GM21737 (cell line): ENCODE results near the gene CCDC27.
"Not testable (repeated sequence)": the region's sequence is repeated elsewhere in the genome, so short reads cannot be mapped to it uniquely, and the experiment has no call there.

Experiments used
- ATAC-seq: cut with Tn5 transposase; IDR thresholded peaks from one replicate; pipeline ENCODE4 v1.9.1; 2021; ENCODE audit warnings: mild to moderate bottlenecking, moderate library complexity; ENCODE audit not compliant: unreplicated experiment

CCDC27 gene

GRCh38 chr1:3735027-3735681 lies 17.1 kb upstream of the CCDC27 start:
- ATAC-seq = no peak

- no peak for ATAC-seq
Measured at GRCh38 chr1:3735688-3736087, 16.6 kb upstream of the CCDC27 start.

- no peak for ATAC-seq
Measured at GRCh38 chr1:3736131-3736561, 16.1 kb upstream of the CCDC27 start.

- ATAC-seq = no peak
Measured at GRCh38 chr1:3736708-3737107, 15.5 kb upstream of the CCDC27 start.

- no peak for ATAC-seq
Measured at GRCh38 chr1:3738943-3739342, 13.3 kb upstream of the CCDC27 start.

- ATAC-seq = no peak
Measured at GRCh38 chr1:3740042-3740441, 12.2 kb upstream of the CCDC27 start.

GRCh38 chr1:3740752-3741151 lies 11.5 kb upstream of the CCDC27 start:
- no peak for ATAC-seq

DNA sequence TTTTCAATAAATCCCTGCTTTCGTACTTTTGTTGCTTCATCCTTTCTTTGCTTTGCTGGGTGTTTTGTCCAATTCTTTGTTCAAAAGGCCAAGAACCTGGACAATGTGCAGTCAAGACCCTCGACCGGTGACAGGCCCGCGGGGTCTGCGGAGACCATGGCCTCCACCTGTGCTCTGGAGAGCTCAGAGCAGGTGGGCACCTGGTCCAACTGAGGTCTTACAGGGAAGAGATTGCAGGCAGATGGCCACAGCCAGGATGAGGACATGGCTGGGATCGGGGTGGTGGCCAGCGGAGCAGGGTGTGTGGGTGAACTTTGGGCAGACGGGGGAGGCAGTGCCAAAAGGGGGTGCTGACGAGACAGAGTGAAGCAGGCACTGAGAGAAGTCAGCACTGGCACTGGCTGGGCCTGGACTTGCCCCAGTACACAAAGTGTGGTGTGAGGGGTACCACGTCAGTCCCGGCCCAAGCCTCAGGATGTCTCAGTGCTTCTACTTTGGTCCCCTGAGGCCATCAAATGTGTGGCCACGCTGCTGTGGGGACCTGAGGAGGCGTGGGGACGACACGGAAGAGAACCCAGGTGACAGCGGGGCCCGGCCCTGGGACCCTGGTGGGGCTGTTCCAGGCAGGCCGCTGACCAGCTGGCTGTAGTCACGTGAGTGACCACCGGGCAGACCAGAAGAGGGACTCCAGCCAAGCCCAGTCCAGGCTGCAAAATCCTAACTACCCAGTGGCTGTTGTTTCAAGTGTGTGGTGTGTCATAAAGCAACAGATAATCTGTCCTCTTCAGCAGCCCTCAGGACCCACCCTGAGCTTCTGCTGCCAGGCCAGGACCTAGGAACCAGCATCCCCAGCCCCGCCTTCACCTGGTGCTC lies 10.4 kb upstream of the CCDC27 start:
- ATAC-seq = no peak

DNA sequence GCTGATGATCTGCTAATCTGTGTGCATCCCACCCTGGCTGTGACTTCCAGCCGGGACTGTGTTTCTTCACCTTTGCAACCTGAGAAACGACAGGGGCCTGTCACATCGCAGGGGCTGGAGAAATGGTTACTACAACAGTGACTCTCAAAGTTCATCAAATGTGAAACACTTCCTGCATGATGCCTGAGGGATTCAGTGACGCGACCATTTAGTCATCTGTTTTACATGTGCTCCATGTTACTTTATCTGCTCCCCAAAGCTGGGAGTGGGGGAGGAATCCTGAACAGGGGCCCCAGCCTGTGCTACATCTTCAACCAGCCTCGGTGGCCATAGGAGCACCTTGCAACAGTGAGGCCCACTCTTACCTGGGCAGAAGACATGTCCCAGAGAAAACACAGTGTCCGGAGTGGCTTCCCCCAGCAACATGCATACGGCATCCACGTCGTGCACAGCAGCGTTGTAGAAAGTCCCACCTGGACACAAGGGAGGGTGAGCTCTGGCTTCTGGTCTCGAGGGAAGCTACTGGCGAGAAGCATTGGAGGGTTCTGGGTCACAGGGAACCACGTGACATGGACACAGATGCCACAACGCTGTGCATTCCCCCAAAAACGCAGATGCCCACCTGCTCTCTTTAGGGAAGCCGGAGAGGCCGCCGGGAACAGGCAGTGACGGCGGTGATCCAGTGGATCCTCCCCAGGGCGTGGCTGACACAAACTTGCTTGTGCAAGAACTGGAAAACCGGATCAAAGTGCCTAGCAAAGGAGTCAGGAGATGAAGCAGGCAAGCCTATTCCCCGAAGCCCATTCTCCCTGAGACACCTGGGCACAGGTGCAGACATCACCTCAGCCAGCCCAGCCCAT lies 9.6 kb upstream of the CCDC27 start:
- no peak for ATAC-seq

DNA sequence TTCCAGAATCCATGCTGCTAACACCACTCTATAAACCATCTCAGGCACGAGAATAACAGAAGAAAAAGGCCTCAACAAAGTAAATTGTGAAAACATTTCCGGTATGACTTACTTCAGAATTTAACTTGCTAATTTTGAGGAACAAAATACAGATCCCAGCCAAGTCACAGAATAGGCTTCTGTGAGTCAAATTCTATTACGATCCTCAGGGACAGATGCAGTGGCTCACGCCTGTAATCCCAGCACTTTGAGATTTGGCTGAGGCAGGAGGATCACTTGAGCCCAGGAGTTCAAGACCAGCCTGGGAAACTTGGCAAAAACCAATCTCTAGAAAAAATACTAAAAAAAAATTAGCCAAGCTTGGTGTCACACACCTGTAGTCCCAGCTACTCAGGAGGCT lies 8.8 kb upstream of the CCDC27 start:
- no peak for ATAC-seq

DNA sequence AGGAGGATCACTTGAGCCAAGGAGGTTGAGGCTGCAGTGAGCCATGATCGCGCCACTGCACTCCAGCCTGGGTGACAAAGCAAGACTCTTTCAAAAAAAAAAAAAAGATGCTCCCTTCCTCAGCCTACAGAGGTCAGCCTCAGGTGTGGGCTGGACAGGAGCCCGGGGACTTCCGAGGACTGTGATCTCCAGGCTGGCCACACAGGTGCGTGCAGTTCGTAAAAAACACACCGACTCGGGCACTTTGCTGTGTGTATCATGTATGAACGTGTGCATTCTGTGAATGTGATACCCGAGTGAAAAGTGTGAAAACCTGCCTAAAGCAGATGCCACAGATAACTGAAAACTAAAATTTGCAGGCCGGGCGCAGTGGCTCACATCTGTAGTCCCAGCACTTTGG lies 8.4 kb upstream of the CCDC27 start:
- ATAC-seq = no peak

DNA sequence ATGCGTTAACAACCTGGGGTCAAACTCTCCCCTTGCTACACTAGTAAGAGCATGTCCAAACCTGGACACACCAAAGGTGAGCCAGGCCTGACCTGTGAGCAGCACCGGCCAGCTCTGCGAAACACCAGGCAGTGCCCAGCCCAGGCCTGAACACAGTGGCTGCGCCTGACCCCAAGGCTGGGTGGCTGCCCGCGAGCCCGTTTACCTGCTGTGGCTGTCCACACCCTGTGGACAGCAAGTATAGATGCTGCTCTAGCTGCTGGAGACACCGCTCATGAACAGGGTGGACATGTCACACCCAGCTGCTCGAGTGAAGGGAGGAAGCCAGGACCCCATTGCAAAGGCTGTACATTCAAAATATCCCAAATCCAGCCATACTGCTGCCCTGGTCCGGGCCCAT lies 7.6 kb upstream of the CCDC27 start:
- ATAC-seq = no peak

DNA sequence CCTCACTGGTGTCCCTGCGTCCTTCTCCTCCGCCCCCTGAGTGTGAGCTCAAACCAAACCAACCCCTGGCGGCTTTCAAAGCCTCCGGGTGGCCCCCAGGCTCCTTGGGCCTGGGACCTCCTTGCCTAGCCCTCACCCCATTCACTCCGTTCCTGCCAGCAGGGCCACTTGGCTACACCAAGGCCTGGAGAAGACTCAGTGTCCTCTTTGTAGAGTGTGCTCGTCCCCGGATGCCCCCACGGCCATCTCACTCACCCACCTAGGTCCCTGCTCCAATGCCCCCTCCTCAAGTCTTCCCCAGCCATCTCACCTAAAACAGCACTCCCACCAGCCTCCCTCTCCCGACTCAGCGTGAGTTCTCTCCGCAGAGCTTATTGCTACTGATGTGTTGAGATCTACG lies 7.2 kb upstream of the CCDC27 start:
- ATAC-seq = no peak

DNA sequence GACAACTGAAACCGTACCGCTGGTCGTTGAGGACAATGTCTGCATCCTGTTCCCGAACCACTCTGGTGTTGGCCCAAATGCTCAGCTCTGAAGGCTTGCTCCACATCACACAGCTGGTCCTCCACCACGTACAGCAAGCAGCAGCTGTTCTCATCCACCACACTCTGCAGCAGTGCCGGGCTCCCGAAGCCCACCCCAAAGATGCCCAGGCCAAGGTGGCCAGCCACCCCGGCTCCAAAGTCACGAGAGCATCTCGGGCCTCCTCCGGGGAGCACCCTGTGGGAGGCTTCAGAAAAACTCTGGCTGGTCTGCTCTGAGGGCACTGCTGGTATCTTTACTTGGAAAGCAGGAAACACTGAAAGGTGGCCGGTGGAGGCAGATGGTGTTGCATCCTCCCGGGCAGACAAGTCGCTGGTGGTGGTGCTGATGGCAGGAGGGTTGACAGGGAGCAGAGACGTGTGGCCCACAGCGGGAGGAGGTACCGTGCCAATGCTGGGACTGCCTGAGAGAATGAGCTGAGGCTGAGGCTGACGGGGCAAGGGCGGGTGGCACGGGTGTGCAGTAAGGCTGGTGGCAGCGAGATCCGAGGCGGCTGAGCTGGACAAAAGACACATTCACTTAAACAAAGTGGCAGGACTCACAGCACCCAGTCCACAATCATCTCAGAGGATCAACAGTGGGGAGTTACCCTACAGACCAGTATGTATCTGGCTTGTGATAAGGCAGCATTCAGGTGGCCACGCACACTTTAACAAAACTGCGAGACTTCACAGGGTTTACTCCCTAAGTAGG lies 6.5 kb upstream of the CCDC27 start:
- no peak for ATAC-seq

GRCh38 chr1:3746389-3746829 lies 5.8 kb upstream of the CCDC27 start:
- no peak for ATAC-seq

GRCh38 chr1:3746830-3747521 lies 5.3 kb upstream of the CCDC27 start:
- ATAC-seq = peak; percentile 86

- ATAC-seq = no peak
Measured at GRCh38 chr1:3747522-3747848, 4.8 kb upstream of the CCDC27 start.

- ATAC-seq = no peak
Measured at GRCh38 chr1:3747903-3748302, 4.3 kb upstream of the CCDC27 start.

DNA sequence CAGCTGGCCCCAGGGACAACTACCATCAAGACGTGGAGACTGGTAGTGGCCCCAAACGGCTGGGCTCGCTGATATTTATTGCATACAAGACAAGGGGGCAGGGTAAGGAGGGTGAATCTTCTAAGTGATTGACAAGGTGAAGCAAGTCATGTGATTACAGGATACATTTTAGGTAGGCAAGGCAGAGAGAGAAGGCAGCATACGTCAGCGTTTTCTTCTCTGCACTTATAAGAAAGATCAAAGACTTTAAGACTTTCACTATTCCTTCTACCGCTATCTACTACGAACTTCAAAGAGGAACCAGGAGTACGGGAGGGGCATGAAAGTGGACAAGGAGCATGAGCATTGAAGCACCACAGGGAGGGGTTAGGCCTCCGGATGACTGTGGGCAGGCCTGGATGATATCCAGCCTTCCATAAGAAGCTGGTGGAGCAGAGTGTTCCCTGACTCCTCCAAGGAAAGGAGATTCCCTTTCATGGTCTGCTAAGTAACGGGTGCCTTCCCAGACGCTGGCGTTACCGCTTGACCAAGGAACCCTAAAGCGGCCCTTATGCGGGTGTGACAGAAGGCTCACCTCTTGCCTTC lies 3.8 kb upstream of the CCDC27 start:
- not testable (repeated sequence) for ATAC-seq

- no peak for ATAC-seq
Measured at GRCh38 chr1:3749512-3749911, 2.7 kb upstream of the CCDC27 start.
